Measurements from ENCODE around the gene CFAP74. TPM values are rescaled to one million over a fixed set of nuclear protein-coding genes. Genes with fewer than 3 reads are reported as not detected.
A peak's percentile ranks its signal among the peaks of the same experiment; 100 is the strongest.

CFAP74 gene
- total and polyA plus RNA-seq, 3 donors from 2014 or later, result 16.4 to 25.5 (median 24.9) TPM

GRCh38 chr1:1898246-1898933 is 105.2 kb downstream of the CFAP74 start:
- no peak for DNase-seq
- Histone ChIP-seq H3K4me3 (no peak overlapping the region), H3K36me3 (ENCODE audit: low read depth, missing control alignments) (no peaks in the 10 kb centered on the region), H3K27ac (no peak overlapping the region), H3K27me3 (no peaks in the 10 kb centered on the region), H3K9me3 (no peaks in the 10 kb centered on the region), H3K4me1 (peaks cover 11% of the 10 kb centered on the region)
- 82 to 88% methylated on average over 6 of the region's 6 CpGs for WGBS, 2 donors
- TF ChIP-seq, protein P1, sequence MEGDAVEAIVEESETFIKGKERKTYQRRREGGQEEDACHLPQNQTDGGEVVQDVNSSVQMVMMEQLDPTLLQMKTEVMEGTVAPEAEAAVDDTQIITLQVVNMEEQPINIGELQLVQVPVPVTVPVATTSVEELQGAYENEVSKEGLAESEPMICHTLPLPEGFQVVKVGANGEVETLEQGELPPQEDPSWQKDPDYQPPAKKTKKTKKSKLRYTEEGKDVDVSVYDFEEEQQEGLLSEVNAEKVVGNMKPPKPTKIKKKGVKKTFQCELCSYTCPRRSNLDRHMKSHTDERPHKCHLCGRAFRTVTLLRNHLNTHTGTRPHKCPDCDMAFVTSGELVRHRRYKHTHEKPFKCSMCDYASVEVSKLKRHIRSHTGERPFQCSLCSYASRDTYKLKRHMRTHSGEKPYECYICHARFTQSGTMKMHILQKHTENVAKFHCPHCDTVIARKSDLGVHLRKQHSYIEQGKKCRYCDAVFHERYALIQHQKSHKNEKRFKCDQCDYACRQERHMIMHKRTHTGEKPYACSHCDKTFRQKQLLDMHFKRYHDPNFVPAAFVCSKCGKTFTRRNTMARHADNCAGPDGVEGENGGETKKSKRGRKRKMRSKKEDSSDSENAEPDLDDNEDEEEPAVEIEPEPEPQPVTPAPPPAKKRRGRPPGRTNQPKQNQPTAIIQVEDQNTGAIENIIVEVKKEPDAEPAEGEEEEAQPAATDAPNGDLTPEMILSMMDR (IDR thresholded peaks at IDR 0.05), result no peak
- no peak for TF ChIP-seq POLR2A (IDR thresholded peaks at IDR 0.05)
- intact Hi-C loops (cut with DNase I; ENCODE audit: low total_unique reads), result no loop called here

DNA sequence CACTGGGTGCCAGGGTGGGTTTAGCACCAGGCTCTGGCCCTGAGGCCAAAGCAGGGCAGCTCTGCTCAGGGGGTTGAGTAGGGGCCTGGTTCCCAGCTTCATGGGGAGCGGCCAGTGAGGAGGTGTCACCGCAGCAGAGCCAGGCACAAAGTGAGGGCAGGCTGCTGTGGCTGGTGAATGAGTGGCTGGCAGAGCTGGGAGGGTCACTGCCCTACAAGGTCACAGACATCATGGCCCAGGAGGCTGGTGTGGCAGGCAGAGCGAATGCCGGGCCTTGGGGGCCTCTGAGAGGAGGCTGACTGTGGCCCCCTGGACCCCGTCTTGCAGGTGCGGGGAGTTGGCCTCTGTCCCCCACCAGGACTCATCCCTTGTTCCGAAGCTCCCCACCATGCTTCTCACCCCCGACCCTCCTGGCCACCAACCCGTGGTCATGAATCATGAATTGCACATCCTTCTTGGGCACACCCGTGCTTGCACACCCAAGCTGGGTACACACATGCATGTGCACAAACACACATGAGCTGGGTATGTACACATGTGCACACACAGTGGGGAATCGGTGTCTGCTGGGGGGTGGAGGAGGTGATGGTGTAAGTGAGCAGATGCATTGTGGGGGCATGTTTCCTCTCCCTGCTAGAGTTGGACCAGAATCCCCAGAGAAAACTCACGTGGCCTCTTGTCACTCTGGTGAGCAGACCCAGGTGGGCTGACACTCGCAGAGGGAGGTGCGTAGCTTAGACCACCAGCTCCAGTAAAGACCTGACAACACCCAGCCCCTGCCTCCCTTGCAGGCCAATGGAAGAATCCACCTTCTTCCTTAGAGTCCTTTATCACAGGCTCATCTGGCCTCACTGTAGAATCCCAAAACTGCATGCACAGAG is 107.9 kb downstream of the CFAP74 start:
- intact Hi-C loops (cut with DNase I; ENCODE audit: low total_unique reads), result no loop called here

DNA sequence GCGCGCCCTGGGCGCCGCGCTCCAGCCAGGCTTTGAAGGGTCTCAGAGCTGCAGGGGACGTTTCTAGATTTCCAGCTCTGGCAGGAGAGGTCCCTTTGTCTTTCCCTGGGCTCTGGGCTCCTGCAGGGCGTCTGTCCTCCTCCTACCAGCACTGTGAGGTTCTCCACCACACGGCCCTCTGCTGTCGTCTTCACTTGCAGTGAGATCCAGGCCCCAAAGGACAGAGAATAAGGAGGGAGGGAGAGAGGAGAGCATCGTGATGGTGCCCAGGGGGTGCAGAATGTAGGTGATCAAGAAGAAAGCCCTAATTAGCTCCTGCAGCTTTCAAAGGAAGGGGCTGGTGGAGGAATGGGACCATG is 108.5 kb downstream of the CFAP74 start:
- no peaks in the 10 kb centered on the region for H3K27me3 ChIP-seq
- intact Hi-C loops (cut with DNase I; ENCODE audit: low total_unique reads), result no loop called here
- no peak for DNase-seq
- no peaks in the 10 kb centered on the region for H3K9me3 ChIP-seq
- H3K27ac ChIP-seq, result no peak overlapping the region
- peaks cover 24% of the 10 kb centered on the region for H3K4me1 ChIP-seq
- H3K4me3 ChIP-seq, result no peak overlapping the region
- no peaks in the 10 kb centered on the region for H3K36me3 ChIP-seq (ENCODE audit: low read depth, missing control alignments)
- TF ChIP-seq, protein P1 (IDR thresholded peaks at IDR 0.05), result no peak
- no peak for TF ChIP-seq POLR2A (IDR thresholded peaks at IDR 0.05)
- 41 to 48% methylated on average over 10 of the region's 10 CpGs for WGBS, 2 donors

More for the DNA sequence above, 107.9 kb downstream of the CFAP74 start:
- Histone ChIP-seq H3K27me3 (no peaks in the 10 kb centered on the region), H3K27ac (no peak overlapping the region), H3K4me3 (no peak overlapping the region), H3K4me1 (peaks cover 24% of the 10 kb centered on the region), H3K36me3 (ENCODE audit: low read depth, missing control alignments) (no peaks in the 10 kb centered on the region), H3K9me3 (no peaks in the 10 kb centered on the region)
- no peak for DNase-seq
- 74 to 84% methylated on average over 14 of the region's 14 CpGs for WGBS, 2 donors
- TF ChIP-seq POLR2A (IDR thresholded peaks at IDR 0.05), result no peak
- TF ChIP-seq, protein P1 (IDR thresholded peaks at IDR 0.05), result no peak

DNA sequence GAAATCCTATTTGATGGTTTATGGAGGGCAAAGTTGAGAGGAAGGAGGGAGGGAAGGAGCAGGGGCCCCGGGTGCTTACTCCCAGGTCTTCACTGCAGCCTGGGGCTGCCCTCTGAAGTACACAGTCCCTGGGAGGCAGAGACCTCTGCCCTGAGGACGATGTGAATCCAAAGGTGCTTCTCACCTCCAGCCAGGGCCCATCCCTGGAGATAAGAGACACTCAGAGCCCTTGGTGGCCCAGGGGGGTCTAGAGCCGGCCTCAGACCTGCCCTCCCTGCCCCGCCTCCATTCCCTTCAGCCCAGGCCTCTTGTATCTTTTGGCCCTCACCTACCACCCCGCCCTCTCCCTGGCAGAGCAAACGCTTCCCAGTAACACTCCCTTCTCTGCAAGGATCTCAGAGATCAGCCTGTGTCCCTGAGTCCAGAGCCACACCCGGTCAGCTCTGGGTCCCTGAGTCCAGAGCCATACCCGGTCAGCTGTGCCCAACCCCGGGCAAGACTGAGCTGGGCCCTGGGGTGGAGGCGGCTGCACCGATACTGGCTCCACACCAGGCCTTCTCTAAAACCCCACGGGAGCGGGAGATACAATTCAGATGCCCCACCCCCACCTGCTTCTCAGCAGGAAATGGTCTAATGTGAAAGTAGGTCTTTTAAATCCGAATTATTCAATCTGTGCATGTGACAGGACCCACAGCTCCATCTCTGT is 109.1 kb downstream of the CFAP74 start:
- TF ChIP-seq, protein P1 (IDR thresholded peaks at IDR 0.05), result no peak
- TF ChIP-seq POLR2A (IDR thresholded peaks at IDR 0.05), result no peak
- no peaks in the 10 kb centered on the region for H3K36me3 ChIP-seq (ENCODE audit: low read depth, missing control alignments)
- H3K27me3 ChIP-seq, result no peaks in the 10 kb centered on the region
- intact Hi-C loops (cut with DNase I; ENCODE audit: low total_unique reads), result no loop called here
- H3K4me3 ChIP-seq, result no peak overlapping the region
- peaks cover 24% of the 10 kb centered on the region for H3K4me1 ChIP-seq
- no peaks in the 10 kb centered on the region for H3K9me3 ChIP-seq
- DNase-seq, result peak; percentile 73
- WGBS, 2 donors, result 26 to 36% methylated on average over 7 to 14 of the region's 14 CpGs
- no peak overlapping the region for H3K27ac ChIP-seq

All from testis (tissue), 3 donors.